Activated naive CD8-positive, alpha-beta T cell (primary cell): ENCODE measurements around the gene PHC2.

ENCODE experiments used
- H3K27ac Mint-ChIP-seq: one replicate; pipeline ENCODE4 v1.8.0; 2021; ENCODE audit warnings: mixed read lengths
- H3K27me3 Mint-ChIP-seq: one replicate; pipeline ENCODE4 v1.8.0; 2021; ENCODE audit warnings: mixed read lengths
- H3K36me3 Mint-ChIP-seq: one replicate; pipeline ENCODE4 v1.8.0; 2021; ENCODE audit warnings: mixed read lengths
- H3K4me1 Mint-ChIP-seq: one replicate; pipeline ENCODE4 v1.8.0; 2021; ENCODE audit warnings: low read depth, mixed read lengths
- H3K4me3 Mint-ChIP-seq: one replicate; pipeline ENCODE4 v1.8.0; 2021; ENCODE audit warnings: mild to moderate bottlenecking, mixed read lengths
- H3K9me3 Mint-ChIP-seq: one replicate; pipeline ENCODE4 v1.8.0; 2021; ENCODE audit warnings: low read depth, mixed read lengths

PHC2 gene

GRCh38 chr1:33438364-33439160 is 7.7 kb upstream of the PHC2 start:
- Mint-ChIP-seq H3K9me3 (no peaks in the 10 kb centered on the region), H3K4me3 (no peak overlapping the region), H3K27me3 (peaks cover 11% of the 10 kb centered on the region), H3K27ac (no peak overlapping the region), H3K36me3 (no peaks in the 10 kb centered on the region), H3K4me1 (no peaks in the 10 kb centered on the region)

GRCh38 chr1:33436557-33437285 is 5.8 kb upstream of the PHC2 start:
- H3K27me3 Mint-ChIP-seq: peaks cover 11% of the 10 kb centered on the region
- H3K9me3 Mint-ChIP-seq: no peaks in the 10 kb centered on the region
- H3K27ac Mint-ChIP-seq: no peak overlapping the region
- H3K4me1 Mint-ChIP-seq: no peaks in the 10 kb centered on the region
- H3K36me3 Mint-ChIP-seq: no peaks in the 10 kb centered on the region
- no peak overlapping the region for H3K4me3 Mint-ChIP-seq

- peaks cover 11% of the 10 kb centered on the region for H3K27me3 Mint-ChIP-seq
- H3K36me3 Mint-ChIP-seq: no peaks in the 10 kb centered on the region
- H3K4me1 Mint-ChIP-seq: peaks cover 3% of the 10 kb centered on the region
- no peaks in the 10 kb centered on the region for H3K9me3 Mint-ChIP-seq
- no peak overlapping the region for H3K4me3 Mint-ChIP-seq
- H3K27ac Mint-ChIP-seq: no peak overlapping the region
These were observed 4.4 kb upstream of the PHC2 start for GRCh38 chr1:33435096-33435820.

GRCh38 chr1:33434363-33434750 is 3.5 kb upstream of the PHC2 start:
- no peaks in the 10 kb centered on the region for H3K9me3 Mint-ChIP-seq
- H3K27ac Mint-ChIP-seq: no peak overlapping the region

GRCh38 chr1:33433509-33434362 is 2.8 kb upstream of the PHC2 start:
- no peaks in the 10 kb centered on the region for H3K27me3 Mint-ChIP-seq
- H3K4me1 Mint-ChIP-seq: peaks cover 3% of the 10 kb centered on the region
- H3K36me3 Mint-ChIP-seq: no peaks in the 10 kb centered on the region
- no peak overlapping the region for H3K27ac Mint-ChIP-seq
- no peaks in the 10 kb centered on the region for H3K9me3 Mint-ChIP-seq
- H3K4me3 Mint-ChIP-seq: no peak overlapping the region

More at GRCh38 chr1:33434363-33434750, 3.5 kb upstream of the PHC2 start:
- H3K36me3 Mint-ChIP-seq: no peaks in the 10 kb centered on the region
- peaks cover 3% of the 10 kb centered on the region for H3K27me3 Mint-ChIP-seq
- H3K4me3 Mint-ChIP-seq: no peak overlapping the region
- H3K4me1 Mint-ChIP-seq: peaks cover 3% of the 10 kb centered on the region

GRCh38 chr1:33429856-33430691 is 821 bp downstream of the PHC2 start:
- peaks cover 3% of the 10 kb centered on the region for H3K27me3 Mint-ChIP-seq
- no peaks in the 10 kb centered on the region for H3K9me3 Mint-ChIP-seq
- H3K4me3 Mint-ChIP-seq: no peak overlapping the region
- H3K27ac Mint-ChIP-seq: no peak overlapping the region
- peaks cover 3% of the 10 kb centered on the region for H3K4me1 Mint-ChIP-seq
- H3K36me3 Mint-ChIP-seq: no peaks in the 10 kb centered on the region

GRCh38 chr1:33429332-33429731 is 1.6 kb downstream of the PHC2 start:
- Mint-ChIP-seq H3K4me1 (peaks cover 3% of the 10 kb centered on the region), H3K27ac (no peak overlapping the region), H3K36me3 (no peaks in the 10 kb centered on the region), H3K4me3 (no peak overlapping the region), H3K27me3 (peaks cover 4% of the 10 kb centered on the region), H3K9me3 (no peaks in the 10 kb centered on the region)

- H3K36me3 Mint-ChIP-seq: no peaks in the 10 kb centered on the region
- H3K4me1 Mint-ChIP-seq: peaks cover 3% of the 10 kb centered on the region
- H3K4me3 Mint-ChIP-seq: no peak overlapping the region
- no peak overlapping the region for H3K27ac Mint-ChIP-seq
- peaks cover 6% of the 10 kb centered on the region for H3K27me3 Mint-ChIP-seq
- H3K9me3 Mint-ChIP-seq: no peaks in the 10 kb centered on the region
These were observed 2.2 kb downstream of the PHC2 start for GRCh38 chr1:33428661-33429060.

- no peaks in the 10 kb centered on the region for H3K36me3 Mint-ChIP-seq
- no peak overlapping the region for H3K4me3 Mint-ChIP-seq
- H3K27ac Mint-ChIP-seq: no peak overlapping the region
- H3K27me3 Mint-ChIP-seq: peaks cover 6% of the 10 kb centered on the region
- no peaks in the 10 kb centered on the region for H3K9me3 Mint-ChIP-seq
- H3K4me1 Mint-ChIP-seq: peaks cover 3% of the 10 kb centered on the region
These were observed 4.0 kb downstream of the PHC2 start for GRCh38 chr1:33426916-33427315.

GRCh38 chr1:33425900-33426299 is 5.0 kb downstream of the PHC2 start:
- Mint-ChIP-seq H3K4me3 (no peak overlapping the region), H3K9me3 (no peaks in the 10 kb centered on the region), H3K36me3 (no peaks in the 10 kb centered on the region), H3K27me3 (peaks cover 8% of the 10 kb centered on the region), H3K27ac (no peak overlapping the region), H3K4me1 (no peaks in the 10 kb centered on the region)

- H3K27me3 Mint-ChIP-seq: peaks cover 11% of the 10 kb centered on the region
- H3K4me3 Mint-ChIP-seq: no peak overlapping the region
- H3K9me3 Mint-ChIP-seq: no peaks in the 10 kb centered on the region
- H3K36me3 Mint-ChIP-seq: peaks cover 2% of the 10 kb centered on the region
- H3K4me1 Mint-ChIP-seq: no peaks in the 10 kb centered on the region
- H3K27ac Mint-ChIP-seq: no peak overlapping the region
These were observed 6.3 kb downstream of the PHC2 start for GRCh38 chr1:33424610-33425009.

- peaks cover 11% of the 10 kb centered on the region for H3K27me3 Mint-ChIP-seq
- H3K27ac Mint-ChIP-seq: no peak overlapping the region
- H3K4me3 Mint-ChIP-seq: no peak overlapping the region
- no peaks in the 10 kb centered on the region for H3K9me3 Mint-ChIP-seq
- no peaks in the 10 kb centered on the region for H3K4me1 Mint-ChIP-seq
- peaks cover 2% of the 10 kb centered on the region for H3K36me3 Mint-ChIP-seq
These were observed 6.7 kb downstream of the PHC2 start for GRCh38 chr1:33424205-33424604.

- H3K9me3 Mint-ChIP-seq: peaks cover 17% of the 10 kb centered on the region
- H3K4me3 Mint-ChIP-seq: no peak overlapping the region
- peaks cover 16% of the 10 kb centered on the region for H3K27me3 Mint-ChIP-seq
These were observed 9.8 kb downstream of the PHC2 start for GRCh38 chr1:33420870-33421775.

More at GRCh38 chr1:33420870-33421775, 9.8 kb downstream of the PHC2 start:
- Mint-ChIP-seq H3K36me3 (peaks cover 9% of the 10 kb centered on the region), H3K27ac (no peak overlapping the region), H3K4me1 (no peaks in the 10 kb centered on the region)
